Measurements from ENCODE around the gene FLNB.
"Not testable (repeated sequence)": the region's sequence is repeated elsewhere in the genome, so short reads cannot be mapped to it uniquely, and the experiment has no call there.

Gene FLNB

DNA sequence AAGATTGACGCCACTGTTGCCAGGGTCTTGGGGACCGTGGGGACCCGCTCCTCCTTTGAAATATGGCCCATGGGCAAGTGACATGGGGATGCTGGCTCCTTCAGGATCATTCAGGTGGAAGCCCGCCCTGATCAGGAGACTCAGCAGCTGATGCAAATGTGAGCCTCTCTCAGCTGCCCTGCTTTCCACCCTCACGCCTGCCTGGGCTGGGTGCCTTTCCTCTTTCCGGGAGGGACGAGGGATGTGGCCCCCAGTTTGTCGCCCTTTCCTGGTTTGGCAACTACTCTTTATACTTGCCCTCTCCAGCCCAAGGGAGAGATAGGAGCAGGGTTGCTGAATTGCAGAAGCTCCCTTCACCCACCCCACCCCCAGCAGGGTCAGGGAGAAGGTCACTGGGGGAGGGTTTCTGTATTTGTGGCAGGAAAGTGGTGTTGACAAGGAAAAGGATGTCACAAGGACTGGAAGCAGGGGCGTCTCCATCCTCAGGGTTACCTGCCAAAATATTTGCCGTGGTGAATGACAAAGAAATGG, 180.8 kb downstream of the FLNB start:
- DNase-seq, result no peak

DNA sequence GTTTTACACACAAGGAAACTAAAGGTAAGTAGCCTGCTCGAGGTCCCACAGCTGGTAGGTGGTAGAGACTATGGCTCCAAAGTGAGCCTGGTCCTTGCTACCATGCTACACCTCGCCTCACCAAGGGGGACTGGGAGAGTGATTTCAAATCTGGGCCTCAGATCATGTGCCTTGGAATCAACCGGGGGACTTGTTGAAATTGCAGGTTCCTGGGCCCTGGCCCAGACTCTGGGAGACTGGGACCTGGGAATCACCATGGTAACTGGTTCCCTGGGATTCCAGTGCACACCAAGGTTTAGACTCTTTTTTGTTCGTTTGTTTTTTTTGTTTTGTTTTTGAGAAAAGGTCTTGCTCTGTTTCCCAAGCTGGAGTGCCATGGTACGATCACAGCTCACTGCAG, 181.5 kb downstream of the FLNB start:
- no peak for DNase-seq

DNA sequence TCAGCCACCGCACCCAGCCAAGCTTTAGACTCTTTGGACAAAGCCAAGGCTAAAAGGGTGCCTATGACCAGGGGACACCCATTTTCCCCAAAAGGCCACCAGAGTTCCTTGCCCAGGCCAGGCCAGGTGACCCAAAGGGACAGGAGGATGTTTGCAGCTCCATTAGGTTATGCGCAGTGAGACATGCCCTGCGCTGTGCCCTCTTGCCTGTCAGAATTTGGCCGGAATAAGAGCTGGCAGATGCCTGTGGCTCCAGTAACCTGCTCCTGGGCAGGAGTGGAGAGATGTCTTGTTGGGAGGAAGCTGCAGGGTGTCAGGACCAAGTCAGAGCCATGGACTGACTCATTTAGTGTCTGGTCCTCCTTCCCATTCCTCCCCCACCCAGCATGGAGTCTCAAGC, 182.1 kb downstream of the FLNB start:
- DNase-seq, result no peak

DNA sequence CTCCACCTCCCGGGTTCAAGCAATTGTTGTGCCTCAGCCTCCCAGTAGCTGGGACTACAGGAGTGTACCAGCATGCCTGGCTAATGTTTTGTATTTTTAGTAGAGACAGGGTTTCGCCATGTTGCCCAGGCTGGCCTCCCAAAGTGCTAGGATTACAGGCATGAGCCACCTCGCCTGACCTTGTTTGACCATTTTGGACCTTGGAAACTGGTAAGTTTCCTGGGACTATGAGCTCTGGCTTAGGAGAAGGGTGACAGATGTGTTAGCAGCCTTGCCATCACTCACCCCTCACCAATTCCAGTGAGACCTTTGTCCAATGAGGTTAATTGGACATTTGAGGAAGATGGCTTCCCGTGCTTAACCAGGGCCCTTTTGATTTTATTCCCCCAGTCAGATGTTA, 182.7 kb downstream of the FLNB start:
- no peak for DNase-seq

DNA sequence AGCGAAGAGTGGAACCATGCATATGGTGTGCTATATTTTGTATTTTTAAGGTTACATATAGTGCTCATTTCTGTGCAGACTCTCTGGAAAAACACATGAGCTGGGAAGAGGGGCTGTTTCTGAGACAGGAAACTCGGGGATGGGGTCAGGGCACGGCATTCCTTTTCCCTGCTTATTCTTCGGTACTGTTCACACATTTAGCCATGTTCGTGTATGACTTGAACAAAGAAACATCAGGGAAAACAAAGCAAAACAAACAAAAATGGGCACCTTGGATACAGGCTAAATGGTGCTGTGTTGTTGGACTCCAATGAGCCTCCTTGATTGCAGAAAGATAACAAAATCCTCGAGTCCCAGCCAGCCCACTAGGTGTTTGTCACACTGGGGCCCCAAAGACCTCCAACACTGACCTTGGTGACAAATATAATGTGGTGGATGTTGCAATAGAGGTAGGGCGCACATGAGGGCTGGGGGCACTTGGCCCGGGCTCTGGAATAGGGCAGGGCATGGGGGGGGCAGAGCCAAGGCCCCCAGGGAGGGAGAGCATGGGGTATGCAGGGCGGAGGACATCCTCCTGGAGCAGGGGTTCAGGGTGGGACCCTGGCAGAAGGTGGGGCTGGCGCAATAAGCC, 183.3 kb downstream of the FLNB start:
- DNase-seq, result no peak

DNA sequence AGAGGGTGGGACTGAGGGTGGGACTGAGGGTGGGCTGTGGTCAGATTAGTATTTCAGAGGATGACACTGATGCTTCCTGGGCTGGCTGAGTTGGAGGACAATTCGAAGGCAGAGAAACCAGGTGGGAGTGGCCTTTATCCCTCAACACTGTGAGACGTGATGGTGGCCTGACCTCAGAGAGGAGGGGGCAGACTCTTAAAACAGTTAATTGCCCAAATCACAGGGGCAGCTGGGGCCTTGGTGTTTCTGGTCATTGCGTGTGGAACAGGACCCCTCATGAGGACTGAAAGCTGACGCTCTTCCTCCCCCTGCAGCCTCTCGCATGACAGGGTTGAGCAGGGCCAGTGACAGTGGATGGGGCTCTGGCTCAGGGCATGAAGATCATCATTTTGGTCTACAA, 183.8 kb downstream of the FLNB start:
- DNase-seq, result no peak

DNA sequence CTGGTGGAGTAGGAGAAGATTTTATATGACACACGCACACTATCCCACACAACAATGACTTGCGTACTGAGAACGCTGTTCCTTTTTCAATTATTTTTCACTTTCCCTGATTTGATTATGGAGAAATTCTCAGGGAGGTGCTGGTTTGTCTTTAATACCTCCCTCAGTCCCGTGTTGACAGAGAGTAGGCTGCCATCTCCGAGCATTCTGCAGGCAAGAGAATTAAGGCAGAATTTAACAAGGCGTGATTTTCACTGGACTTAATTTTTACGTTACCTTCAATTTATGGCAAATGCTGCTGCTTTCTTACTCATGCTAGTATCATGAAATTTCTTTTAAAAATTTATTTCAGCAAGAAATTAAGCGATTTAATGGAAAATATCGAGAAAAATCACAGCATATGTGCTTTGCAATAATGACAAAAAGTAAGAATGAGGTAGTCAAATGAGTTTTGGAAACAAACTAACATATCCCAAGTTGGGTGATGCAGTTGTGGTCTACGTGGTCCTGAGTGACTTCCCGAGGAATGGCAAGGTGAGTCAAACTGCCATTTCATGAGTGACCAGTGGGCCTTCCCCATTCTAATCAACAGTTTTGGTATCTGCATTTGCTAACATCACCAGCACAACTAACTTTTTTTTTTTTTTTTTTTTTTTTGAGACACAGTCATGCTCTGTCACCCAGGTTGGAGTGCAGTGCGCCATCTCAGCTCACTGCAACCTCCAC, 185.6 kb downstream of the FLNB start:
- DNase-seq, result no peak

DNA sequence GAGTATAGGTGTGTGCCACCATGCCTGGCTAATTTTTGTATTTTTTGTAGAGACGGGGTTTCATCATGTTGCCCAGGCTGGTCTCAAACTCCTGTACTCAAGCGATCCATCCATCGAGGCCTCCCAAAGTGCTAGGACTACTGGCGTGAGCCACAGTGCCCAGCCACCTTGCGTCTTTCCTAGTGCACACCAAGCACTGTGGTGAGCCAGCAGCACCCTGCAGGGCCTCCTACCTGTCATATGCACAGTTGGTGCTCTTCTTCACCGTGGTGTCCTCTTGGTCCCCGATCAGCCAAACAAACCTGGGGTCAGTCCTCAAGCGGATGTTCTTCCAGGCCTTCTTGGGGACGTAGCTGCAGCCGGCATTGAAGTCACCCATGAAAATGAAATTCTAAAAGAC, 189.4 kb downstream of the FLNB start:
- no peak for DNase-seq

DNA sequence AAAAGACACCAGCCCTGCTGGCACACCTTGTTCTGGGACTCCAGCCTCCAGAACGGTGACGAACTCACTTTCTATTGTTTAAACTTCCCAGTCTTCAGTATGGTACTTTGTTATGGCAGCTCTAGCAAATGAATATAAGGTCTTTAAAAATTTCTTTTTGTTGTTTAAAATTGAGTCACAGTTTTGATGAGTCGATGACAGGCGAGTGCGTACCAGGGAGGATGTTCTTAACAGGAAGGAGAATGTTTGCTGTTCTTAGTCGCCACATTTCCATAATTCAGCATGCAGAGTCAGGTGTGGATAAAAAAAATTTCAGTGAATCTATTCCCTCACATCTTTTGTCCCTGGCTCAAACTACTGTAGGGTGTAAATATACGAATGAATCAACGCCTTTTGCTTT, 190.1 kb downstream of the FLNB start:
- no peak for DNase-seq

DNA sequence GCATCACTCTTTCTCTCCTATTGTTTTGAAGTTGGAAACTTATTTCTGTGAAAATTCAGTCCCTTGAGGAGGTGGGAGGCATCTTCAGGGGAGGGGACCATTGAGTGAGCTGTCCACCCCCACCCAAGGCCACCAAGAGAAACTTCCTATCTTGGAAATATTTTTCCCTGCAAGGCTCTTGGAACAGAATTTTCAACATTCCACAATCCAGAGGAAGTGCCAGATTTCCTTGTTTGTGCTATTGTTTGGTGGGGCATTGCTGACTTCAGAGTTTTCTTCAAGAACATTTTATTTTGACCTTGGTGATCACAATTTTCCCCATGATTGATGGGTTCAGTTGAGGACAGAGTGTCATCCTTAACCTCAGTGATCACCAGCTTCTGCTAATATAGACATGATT, 190.6 kb downstream of the FLNB start:
- no peak for DNase-seq

DNA sequence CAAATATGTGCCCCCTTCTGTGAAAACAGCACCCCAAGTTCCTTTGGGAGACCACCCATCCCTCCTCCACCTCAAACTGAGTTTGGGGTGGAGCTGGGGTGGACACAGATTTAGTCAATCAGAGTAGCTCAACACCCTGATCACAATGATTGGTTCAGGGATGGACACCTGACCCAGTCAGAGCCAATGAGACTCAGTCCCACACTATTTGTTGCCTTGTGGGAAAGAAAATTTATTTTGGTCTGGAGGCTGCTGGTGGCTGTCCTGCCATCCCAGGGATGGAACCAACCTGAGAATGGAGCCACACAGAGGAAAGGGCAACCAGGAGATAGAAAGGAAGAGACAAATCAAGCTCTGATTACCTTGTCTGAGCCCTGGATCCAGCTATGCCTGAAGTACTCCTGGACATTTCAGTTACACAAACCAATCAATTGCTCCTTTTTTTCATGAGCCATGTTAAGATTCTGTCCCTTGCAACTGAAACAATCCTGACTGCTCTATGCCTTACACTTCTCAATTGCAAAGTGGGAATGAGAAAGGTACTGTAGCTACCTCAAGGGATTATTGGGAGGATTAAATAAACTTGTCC, 192.0 kb downstream of the FLNB start:
- DNase-seq, result no peak

DNA sequence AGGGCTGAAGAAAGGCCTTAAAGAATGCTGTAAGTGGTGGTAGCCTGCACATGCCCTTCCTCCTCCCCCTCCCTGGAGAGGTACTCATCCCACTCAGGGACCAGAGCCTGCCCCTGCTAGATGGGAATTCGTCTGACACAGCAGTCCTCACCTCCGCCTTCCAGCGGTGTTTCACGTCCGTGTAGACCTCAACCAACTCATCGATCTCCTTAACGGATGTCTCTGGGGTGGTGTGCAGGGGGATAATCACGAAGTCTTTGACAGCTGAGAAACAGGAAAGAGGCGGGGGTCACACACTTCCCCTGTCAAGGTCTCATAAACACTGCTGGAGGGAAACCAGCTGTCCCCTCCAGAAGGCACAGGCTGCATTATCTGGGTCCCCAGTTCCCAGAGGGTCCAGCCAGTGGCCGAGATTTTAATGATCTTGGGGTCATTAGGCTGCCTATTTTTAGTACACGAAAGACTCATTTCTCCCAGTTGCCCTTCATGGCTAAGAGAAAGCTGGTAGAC, 192.7 kb downstream of the FLNB start:
- no peak for DNase-seq

DNA sequence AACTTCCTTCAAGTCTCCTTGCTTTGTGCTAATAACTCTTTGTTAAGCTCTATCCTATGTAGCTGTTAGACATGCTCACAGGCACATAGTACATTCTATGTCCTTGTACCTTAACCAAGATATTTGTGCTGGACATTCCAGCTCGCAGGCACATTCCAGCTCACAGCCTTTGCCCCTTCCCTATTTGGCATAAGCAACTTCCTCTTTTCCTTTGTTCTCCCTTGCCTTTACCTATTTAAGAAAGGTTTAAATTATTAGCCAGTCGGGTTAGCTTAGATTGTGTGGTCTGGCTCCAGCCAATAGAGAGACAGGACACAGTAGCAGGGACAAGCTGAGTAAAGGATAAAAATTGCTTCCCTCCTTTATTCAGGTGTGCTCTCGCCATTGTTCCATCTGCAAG, 193.2 kb downstream of the FLNB start:
- not testable (repeated sequence) for DNase-seq

DNA sequence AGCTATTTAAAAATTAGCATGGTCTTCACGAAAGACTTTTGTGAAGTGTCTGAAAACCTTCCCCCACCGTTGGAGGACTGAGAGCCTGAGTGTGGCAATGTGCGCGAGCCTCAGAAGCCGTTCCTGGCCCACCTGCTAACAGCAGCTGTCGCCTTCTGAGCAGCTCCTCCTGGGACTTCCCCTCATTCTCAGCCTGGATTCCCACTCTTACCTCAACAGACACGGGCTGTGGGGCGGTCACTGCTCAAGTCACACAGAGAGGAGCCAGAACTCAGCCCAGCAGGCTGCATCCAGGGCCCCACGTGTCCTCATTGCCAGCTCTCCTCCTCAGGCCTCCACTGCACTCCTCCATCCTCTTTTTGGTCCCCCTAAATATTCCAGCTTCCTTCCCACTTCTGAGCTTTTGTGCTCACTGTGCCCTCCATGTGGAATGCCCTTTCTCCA, 194.7 kb downstream of the FLNB start:
- no peak for DNase-seq

DNA sequence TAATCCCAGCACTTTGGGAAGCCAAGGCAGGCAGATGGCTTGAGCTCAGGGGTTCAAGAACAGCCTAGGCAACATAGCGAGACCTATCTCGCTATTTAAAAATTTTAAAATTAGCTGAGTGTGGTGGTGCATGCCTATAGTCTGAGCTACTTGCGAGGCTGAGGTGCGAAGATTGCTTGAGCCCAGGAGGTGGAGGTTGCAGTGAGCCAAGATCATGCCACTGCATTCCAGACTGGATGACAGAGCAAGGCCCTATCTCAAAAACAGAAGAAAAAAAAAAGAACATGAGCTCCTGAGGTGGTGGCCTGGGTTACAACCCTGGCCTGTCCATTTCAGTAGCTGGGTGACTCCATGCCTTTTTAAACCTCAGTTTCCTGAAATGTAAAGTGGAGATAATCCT, 195.3 kb downstream of the FLNB start:
- DNase-seq, result no peak

DNA sequence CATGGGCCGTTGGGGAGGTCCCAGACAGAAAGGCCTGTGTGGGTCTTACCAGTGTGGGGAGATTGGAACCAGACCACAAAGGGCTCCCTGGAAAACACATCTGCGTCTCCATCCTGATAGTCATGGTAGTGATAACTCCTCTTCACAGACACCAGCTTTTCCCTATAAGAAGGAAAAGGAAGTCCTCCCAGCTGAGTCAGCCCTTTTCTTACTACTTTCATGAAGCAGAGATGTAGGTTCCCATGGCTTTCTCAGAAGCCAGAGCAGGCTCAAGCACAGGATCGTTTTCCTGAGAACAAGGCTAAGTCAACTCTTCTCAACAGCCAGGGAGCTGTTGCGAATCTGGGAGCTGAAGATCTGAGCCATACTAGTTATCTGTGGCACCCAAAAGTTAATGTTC, 196.5 kb downstream of the FLNB start:
- DNase-seq, result no peak

DNA sequence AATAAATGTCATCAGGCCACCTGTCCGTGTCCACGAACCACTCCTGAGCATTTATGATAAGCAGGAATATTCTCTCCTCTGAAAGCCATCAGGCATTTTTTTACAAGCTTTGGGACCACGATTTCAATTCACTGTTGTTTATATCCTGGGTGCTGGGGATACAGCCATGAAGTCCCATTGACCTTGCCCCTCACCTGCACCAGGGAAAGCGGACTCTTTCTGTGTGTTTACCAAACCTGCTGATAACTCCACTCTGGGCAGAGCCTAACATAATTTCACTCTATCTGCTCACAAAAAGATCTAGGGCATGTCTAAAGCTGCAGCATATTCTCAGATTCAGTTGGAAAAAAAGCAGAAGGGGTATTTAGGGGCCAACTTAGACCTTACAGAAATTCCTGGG, 197.8 kb downstream of the FLNB start:
- DNase-seq, result no peak

DNA sequence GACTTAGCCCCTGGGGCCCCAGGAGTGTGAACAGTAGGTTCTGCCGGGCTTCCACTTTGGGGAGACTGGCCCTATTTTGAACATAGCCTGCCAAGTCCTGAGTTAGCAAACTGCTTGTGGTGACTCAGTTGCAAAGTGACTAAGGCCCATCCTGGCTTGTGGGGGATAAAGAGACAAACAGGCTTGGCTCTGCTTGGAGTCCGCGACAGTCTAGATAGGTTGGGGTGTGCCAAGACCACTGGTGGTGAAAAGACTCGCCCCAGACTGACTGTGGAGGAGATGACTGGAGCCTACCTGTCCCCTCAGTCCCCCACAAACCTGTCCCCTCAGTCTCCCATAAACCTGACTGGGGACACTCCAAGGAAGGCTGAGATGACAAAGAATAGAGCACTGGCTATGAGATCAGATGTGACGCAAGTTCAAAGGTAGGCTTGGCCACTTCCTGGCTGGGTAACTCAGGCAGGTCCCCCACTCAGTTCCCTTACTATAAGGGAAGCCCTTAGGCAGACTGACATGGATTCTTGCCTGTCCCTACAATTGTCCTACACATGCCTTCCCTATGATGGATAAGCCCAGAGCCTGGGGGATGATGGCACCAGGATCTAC, 198.3 kb downstream of the FLNB start:
- no peak for DNase-seq

DNA sequence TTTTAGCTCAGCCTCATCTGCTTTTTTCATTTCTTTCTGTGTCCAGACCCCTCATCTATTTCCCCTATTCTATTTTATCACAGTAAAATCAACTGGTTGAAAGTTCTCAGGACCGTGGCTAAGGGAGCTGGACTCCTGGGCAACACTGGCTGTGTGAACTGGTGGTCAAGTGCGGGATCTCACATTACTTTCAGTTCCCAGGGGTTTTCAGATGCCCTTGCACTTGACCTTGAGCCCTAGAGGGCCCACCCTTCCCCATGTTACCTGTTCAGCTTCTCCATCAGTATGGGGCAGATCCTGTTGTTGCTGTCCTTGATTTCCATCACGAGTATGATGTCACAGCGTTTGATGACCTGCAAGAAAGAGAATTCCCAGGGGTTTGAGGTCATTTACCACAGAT, 199.7 kb downstream of the FLNB start:
- no peak for DNase-seq

DNA sequence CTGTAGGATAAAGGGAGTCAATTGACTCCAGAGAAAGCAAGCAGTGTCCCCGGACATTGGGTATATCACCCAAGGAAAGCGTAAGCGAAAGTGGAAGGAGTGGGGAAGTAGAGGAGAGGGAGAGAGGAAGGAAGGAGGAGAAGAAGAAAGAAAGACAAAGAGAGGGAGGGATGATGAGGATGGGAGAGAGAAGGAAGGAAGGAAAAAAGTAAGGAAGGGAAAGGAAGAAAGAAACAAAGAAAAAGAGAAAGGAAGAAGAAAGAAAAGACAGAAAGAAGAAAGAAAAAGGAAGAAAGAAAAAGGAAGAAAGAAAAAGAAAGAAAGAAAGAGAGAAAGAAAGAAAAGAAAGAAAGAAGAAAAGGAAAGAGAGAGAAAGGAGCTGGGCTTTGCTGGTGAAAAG, 201.7 kb downstream of the FLNB start:
- no peak for DNase-seq

DNA sequence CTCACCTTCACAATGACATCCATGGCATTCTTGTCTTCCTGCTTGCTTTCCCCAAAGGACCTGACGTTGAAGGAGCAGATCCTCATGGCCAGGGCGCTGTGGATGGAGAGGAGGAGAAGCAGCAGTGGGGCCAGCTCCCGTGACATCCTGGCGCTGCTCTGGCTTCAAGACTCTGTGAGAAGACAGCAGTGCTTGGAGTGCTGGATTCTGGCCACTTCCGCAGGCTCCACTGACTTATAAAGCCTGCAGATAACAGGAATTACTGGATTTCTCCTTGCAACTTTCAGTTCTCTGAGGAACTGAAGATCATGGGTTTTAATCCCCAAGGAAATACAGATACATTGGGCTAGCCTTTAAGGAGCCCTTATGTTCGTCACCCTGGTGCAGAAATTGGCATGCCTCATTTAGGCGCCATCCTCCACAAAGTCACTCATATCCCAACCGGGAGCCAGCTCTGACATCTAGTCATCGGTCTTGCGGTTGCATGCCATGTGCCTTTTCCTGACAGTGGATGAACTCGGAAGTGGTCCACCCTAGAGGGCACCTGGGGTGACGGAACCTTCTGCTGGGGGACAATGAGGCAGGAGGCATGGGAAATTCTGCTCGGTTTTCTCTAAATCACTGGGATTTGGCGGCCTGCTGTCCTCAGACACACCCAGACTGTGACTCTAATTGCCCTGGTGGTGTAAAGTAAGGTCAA, 202.7 kb downstream of the FLNB start, which contains the start of gene DNASE1L3:
DNASE1L3 (minus strand) TSS at position 212 of the 700 bp plus-strand sequence; CDS start at position 146, 66 bp downstream.
- DNase-seq, result no peak

DNA sequence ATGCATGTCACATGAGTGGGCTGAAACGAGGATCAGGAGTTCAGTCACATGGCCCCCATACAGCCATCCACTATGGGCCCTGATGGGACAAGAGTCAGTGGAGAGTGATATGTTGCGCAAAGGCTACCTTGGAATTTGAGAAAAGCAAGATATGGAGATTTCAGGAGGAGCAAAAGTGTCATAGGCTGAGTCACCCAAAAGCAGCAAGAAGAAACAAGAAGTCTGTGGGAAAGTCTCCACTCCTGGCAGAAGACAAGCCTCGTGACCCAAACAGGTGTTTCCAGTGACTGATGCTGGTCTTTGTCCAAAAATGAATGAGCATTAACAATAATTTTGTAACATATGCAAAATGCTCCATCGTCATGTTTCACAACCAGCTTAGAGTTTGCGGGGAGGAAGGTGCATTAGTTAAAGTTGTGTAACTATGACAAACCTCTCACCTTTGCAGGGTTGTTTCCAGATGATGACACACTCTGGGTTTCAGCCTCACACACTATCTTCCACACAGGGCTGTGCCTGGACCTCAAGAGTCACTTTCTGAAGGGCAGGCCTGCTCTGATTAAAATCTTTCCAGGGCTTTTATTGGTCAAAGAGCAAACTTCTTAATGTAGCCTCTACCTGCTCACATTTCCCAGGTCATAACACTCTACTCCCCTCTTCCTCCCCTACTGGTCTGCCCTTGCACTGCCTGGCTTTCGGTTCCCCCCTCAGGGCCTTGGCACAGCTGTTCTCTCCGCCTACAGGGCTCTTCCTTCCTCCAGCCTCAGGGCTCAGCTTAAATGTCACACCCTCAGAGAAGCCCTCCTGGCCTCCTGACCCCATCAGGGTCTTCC, 206.5 kb downstream of the FLNB start:
- DNase-seq, result peak; percentile 10
